HG03342 (cell line): ENCODE measurements around the gene SMYD3.

Experiments used
- ATAC-seq: cut with Tn5 transposase; IDR thresholded peaks from one replicate; pipeline ENCODE4 v1.9.1; 2021; ENCODE audit warnings: mild to moderate bottlenecking, moderate library complexity; ENCODE audit not compliant: unreplicated experiment

The SMYD3 gene

GRCh38 chr1:246158131-246158530 lies 348.9 kb downstream of the SMYD3 start:
- no peak for ATAC-seq

DNA sequence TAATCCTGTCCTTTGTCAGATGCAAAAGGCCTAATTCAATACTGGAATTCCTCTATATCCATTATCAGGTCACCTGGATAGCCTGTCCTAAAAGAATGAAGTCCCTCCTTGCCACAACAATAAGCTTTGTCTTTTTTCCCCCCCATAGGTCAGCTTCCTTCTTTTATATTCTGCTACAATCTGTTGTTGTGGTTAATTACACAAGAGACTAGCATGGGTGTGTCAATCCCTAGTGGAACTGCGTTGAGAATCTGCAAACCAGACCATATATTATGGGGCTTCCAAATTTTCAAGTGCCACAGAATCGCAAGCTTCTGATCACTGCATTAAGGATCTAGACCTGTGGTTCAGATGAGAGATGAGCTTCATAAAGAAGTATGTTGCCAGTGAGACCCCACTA lies 349.6 kb downstream of the SMYD3 start:
- no peak for ATAC-seq

DNA sequence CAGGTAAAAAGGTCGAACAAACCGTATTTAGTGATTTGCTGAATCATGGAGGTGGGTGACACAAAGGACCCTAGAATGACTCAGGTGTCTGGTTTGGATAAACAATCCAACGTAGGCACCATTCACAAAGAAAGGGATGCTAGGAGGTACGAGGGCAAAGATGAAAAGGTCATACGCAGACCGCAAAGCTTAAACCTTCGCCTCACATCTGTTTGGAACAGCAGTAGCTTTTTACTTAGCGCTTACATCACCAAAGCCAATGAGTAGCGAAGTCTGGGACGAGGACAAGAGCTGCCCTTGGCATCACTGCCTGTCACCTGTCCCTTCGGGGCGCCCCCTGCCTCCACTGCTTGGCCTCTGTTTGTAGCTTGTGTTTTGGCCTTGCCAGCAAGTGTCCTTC lies 350.2 kb downstream of the SMYD3 start:
- ATAC-seq: no peak

- ATAC-seq: no peak
These were observed 351.2 kb downstream of the SMYD3 start for GRCh38 chr1:246155923-246156322.

DNA sequence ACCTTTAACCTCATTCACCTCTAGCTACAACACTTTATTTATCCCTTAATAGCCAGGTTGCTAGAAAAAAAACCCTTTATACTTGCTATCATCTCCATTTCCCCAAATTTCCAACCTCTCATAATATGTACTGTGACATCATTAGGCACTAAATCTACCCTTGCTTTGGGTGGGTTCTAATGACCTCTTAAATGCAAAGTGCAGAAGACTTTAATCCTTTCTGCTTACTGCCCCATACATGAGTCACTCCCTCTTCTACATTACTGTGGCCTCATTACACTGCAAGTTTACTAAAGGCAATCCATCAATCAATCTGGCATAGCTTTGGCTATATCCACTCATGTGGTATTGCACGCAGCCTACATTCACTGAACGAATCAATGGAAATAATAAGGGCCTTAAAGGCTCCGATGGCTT lies 353.3 kb downstream of the SMYD3 start:
- ATAC-seq: no peak

DNA sequence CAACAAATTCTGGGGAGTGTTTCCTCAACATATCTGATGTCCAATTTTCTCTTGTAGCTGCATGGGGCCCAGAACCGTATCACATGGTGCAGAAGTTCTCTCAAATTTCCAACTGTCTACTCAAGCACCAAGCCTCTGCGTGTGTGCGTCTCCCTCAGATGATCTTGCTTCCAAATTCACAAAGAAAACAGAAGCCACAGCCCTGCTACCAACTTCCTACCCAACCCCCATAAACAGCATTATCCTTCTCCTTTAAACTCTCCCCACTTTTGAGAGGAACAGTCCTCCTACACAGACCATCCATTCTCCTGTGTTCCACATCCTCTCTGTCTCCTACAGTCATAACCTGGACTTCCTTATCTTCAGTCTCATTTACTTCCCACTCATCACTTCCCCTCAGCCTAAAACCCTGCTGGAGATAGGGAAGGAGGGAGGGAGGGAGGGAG lies 354.1 kb downstream of the SMYD3 start:
- ATAC-seq: no peak

- ATAC-seq: no peak
These were observed 355.2 kb downstream of the SMYD3 start for GRCh38 chr1:246151796-246152434.

- no peak for ATAC-seq
These were observed 357.5 kb downstream of the SMYD3 start for GRCh38 chr1:246149543-246149942.

DNA sequence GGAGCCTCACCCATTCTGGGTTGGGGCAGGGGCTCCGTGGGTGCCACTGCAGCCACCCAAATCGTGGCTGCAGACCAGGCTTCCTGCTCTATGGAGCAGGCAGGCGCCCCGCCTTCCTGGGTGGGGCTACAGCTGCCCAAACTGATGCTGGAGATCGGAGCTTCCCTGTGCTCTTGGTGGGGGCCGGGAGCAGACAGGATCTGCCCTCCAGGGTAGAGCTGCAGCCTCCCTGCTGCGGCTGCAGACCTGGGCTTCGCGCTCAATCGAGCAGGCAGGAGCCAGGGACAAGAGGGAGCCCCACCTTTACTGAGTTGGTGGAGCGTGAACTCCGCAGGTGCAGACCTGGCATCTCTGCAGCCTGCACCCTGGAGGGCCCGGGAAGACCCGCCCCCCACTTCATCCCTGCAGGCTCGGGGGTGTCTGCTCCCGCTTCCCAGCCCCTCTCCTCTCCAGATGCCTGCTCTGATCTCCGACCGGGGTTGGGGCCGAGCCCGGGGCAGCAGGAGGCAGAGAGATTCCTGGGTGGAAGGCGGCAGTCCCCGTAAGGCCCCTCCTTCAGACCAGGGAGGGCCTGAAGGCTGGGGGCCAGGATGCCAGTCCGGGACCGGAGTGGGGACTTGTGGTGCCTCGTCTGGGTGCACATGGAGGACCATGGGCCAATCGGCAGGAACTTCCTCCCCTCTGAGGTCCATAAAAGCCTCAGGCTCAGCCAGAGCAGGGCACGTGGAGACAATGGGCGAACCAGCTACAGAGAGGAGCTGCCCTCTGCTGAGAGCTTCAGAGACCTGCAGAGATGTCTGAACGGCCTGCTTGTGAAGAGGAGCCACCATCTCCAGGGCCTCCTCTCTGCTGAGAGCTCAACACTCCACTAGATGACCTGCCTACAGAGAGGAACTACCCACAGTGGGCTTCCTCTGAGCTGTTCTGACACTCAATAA lies 359.3 kb downstream of the SMYD3 start:
- no peak for ATAC-seq

DNA sequence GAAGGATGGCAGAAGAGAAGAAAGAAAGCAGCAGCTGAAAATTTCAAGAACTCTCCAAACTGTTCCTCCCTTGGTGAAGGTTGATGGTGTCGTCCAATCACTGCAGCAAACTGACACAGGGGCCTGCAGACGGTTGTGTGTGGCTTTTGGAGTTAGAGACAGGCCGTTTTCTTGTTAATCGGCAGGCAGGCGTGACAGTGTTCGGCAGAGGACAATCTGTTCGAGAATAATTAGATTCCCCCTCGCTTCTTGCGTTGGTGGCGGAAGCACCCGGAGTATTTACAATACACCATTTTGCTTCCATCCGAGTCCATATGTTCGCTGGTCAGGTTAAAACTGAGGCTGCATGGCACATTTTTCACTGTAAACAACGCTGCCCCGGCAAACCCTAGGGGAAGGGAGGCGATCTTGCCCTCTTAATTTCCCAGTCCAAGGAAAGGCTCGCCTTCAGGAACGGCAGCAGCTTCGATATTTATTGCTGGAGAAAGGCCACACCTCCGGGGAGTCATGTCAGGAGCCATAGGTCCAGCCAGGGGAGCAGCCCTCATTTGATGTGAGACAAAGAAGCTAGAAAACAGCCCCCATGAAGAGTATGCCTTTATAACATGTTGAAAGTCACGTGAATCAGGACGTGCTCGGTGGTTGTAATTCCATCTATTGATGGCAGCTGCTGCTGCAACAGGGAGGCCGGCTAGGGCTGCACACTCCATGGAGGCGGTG lies 360.1 kb downstream of the SMYD3 start:
- ATAC-seq: no peak

GRCh38 chr1:246145900-246146299 lies 361.2 kb downstream of the SMYD3 start:
- ATAC-seq: no peak

DNA sequence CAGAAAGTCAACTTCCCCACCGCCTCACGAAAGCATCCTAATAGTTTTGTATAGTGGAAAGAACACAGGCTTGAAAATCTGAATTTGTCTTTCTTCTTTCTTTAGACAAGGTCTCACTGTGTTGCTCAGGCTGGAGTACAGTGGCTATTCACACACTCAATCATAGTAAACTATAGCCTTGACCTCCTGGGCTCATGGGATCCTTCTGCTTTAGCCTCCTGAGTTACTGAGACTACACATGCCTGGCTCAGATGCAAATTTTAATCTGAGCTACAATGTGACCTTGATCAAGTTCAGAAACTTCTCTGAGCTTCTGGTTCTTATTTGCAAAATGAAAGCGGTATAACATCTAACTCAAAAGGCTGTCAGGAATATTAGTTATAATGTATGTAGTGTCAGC lies 362.1 kb downstream of the SMYD3 start:
- no peak for ATAC-seq

GRCh38 chr1:246142320-246142893 lies 364.7 kb downstream of the SMYD3 start:
- ATAC-seq: no peak

GRCh38 chr1:246141306-246141705 lies 365.8 kb downstream of the SMYD3 start:
- no peak for ATAC-seq

GRCh38 chr1:246139745-246140182 lies 367.3 kb downstream of the SMYD3 start:
- no peak for ATAC-seq

GRCh38 chr1:246138781-246139180 lies 368.3 kb downstream of the SMYD3 start:
- ATAC-seq: no peak

- ATAC-seq: no peak
These were observed 370.6 kb downstream of the SMYD3 start for GRCh38 chr1:246136477-246136876.

DNA sequence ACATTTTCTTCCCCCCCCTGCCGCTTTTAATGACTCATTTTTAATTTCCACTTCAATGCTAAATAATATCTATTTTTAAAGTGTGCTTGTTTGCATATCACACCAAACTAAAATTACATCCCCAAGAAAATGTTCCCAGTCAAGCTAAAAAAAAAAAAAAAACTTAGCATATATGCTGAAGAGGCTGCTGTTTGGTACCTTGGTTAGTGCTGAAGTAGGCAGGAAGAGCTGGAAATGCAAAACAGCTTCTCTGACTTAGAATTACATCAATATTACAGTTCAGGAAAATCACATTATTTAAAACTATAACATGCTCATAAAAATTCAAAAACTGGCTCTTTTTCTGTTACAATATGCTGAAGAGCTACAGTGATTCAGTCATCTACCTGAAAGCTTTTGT lies 372.3 kb downstream of the SMYD3 start:
- no peak for ATAC-seq

DNA sequence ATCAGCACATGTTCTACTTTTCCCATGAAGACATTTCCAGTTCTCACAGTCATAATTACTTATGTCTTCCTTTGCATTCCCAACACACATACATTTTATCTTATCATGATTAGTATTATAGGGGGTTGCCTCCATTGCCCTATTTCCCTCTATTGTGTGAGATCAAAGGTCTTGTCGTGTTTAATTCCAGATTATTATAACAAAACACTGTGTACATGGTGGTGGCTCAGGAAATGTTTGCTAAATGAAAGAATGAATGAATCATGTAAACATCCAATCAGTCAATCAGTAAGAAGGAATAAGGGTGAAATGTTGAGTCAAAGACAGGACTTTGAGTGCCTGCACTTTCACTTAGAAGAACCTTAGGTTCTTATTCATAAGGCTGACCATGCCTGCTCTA lies 376.0 kb downstream of the SMYD3 start:
- ATAC-seq: no peak

DNA sequence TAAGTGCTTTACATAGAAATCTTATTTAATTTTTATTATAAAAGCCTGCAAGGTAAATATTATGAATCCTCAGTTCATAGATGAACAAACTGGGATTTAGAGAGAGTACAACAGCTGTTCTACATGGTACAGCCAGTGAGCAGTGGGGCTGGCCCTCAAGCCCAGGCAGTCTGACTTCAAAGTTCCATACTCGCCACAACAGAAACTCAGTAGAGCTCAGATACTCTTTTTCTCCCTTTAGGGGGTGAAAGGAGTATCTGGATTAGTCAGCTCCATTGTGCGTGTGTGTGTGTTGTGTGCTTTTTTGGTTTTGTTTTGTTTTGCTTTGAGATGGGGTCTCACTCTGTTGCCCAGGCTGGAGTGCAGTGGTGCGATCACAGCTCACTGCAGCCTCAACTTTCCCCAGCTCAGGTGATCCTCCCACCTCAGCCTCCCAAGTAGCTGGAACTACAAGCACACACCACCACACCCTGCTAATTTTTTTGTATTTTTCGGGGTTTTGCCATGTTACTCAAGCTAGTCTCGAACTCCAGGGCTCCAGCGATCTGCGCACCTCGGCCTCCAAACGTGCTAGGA lies 378.5 kb downstream of the SMYD3 start:
- peak; percentile 62 for ATAC-seq

GRCh38 chr1:246126580-246126979 lies 380.5 kb downstream of the SMYD3 start:
- ATAC-seq: no peak
